Stimulated activated CD4-positive, alpha-beta T cell treated with anti-CD3 and anti-CD28 coated beads, Interleukin-4, amount 100 ng/mL, for 24 hours (primary cell): ENCODE data around the gene FLNB.

Experiments
- DNase-seq: peaks from one replicate; pipeline ENCODE4 v3.0.0-alpha.2; 2020

Gene FLNB

DNA sequence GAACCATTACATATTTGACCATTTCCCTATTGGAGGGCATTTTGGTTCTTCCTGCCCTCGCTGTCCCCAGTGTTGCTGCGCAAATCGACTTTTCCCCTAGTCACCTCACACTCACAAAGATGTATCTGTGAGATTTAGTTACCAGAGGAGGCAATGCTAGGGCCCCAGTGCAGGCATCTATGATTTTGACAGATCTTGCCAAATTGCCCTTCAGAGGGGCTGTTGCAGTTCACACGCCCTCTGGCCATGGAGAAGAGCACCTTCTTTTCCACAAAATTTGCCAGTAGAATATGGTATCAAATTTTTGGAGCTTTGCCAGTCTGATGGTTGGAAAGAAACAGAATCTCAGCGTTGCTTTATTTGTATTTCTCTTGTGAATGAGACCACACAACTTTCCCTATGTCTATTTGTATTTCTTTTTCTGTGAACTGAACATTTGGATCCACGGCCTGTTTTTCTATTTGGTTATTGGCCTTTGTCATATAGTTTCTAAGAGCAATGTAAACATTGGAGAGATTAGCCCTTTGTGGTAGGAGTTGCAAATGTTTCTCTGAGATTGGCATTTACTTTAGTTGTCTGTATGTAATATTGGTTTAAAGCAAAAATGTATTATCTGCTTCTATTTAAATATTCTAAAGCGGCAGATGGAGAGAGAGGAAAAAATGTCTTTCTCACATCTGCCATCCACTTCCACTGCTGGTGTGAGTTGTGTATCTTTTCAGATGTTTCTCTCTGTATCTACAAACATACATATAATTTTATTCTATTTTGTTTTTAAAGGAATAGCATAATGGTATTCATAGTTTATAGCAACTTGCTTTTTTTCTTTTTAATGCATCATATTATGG is 136.5 kb downstream of the FLNB start:
- DNase-seq = no peak

- no peak for DNase-seq
These were observed 139.8 kb downstream of the FLNB start for GRCh38 chr3:58148049-58148448.

DNA sequence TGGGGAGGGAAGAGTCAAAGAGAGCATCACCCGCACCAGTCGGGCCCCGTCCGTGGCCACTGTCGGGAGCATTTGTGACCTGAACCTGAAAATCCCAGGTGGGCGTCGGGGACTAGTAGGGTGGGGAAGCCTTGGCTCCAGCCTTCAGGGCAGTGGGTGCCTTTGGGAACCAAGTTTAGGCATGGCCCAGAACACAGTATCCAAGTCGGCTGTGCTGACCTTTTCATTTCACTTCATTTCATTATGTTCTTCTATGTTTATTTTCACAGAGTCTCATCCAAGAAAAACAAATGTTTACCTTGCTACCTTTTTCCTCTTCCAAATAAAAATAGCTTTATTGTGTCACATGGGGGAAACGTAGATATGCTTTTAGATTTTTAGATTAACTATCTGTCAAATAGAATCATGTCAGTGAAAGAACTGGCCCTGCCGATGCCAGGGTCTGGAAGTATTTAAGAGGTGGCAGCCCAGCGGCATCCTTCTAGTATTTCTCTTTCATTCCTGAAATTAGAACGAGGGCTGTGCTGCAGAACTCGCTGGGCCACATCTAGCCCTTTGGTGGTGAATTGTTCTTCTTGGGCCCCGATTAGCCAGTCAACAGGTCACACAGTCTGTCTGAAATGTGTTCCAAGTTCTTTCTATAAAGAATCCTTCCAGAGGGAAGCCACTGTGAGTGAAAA is 142.0 kb downstream of the FLNB start:
- no peak for DNase-seq

DNA sequence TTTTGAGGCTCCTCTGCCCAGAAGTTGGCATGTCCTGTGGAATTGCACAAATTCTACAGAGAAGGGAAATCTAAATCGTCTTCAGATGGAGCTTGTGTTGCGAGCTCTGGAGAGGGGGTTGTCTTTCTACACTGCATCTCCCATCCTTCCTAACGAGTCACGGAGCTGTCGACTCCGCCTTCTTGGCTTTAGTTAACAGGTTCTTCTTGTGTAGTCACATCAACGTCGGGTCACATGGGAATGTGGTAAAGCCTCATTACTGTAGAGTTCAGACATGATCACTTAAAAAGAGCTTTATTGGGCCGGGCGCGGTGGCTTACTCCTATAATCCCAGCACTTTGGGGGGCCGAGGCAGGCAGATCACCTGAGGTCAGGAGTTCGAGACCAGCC is 142.6 kb downstream of the FLNB start:
- no peak for DNase-seq

- DNase-seq = no peak
These were observed 143.4 kb downstream of the FLNB start for GRCh38 chr3:58151637-58152036.

- no peak for DNase-seq
These were observed 144.2 kb downstream of the FLNB start for GRCh38 chr3:58152225-58153015.

GRCh38 chr3:58153371-58153770 is 145.1 kb downstream of the FLNB start:
- no peak for DNase-seq

DNA sequence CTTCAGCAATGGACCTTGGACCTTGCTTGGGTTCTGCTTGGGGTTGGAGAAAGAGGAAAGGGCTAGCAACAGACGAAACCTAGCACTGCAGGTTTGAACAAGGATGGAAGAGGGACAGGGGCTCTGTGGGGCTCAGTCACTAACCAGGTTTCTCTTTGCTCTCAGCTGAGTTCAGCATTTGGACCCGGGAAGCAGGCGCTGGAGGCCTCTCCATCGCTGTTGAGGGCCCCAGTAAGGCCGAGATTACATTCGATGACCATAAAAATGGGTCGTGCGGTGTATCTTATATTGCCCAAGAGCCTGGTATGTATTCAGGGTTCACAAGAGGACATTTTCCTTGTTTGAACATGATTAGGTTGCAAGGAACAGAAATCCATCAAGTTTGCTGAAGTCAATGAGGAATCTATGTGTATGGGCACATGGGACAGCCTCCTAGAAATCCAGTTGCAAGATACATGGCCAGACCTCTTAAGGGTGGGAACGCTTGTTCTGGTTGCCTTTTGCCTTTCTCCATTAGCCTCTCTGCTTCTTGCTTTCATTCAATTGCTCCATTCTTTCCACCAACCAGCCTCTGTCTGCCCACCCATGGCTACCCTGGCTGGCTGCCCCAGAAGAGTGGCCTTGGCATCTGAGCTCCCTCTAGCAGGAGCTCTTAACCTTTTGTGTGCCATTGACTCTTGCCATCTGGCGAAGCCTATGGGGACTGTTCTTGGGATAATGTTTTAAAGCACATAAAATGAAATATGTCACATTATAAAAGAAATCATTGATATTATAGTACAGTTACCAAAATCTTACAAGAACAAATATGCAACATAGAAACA is 146.6 kb downstream of the FLNB start:
- DNase-seq = no peak

DNA sequence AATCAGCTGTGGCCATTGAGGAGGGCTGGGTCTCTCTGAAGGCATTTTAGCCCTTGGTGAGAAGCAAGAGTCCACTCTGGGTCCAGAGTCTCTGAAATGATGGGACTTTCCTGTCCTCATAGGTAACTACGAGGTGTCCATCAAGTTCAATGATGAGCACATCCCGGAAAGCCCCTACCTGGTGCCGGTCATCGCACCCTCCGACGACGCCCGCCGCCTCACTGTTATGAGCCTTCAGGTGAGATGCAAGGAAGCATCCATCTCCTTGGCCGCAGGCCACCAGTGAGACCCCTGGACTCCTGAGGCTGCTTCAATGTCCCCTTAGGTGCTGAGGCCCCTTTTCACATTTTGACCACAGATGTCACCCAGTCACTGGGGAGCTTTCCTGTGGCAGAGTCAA is 147.6 kb downstream of the FLNB start:
- DNase-seq = no peak

- DNase-seq = no peak
These were observed 149.5 kb downstream of the FLNB start for GRCh38 chr3:58157700-58158099.

DNA sequence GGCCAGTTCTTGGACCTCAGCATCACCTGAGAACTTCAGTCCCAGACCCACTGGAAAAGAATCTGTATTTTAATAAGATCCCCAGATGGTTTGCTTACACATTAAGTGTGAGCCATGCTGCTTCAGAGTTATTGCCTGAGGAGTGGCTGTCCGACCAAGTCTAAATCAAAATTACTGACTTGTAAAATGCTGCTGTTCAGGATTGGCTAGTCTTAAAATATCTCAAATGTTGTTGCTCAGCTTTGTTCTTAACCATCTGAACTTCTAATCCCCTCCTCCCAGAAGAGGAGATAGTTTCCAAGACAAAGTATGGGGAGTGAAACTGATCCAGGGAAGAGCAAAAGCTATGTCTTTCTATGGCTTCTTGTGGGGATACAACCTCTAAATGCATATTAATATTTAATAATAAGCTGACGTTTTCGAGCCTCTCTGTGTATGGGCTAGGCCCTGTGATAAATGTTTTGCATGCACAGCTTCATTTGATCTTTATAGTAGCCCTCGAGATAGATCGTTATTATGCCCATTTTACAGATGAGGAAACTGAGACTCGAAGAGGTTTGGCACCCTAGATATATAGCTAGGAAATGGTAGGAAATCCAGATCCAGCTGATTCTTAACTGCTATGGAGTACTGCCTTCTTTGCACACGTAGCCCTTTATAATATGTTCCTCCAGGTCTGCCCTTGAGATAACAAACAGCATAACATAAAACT is 150.4 kb downstream of the FLNB start:
- no peak for DNase-seq

DNA sequence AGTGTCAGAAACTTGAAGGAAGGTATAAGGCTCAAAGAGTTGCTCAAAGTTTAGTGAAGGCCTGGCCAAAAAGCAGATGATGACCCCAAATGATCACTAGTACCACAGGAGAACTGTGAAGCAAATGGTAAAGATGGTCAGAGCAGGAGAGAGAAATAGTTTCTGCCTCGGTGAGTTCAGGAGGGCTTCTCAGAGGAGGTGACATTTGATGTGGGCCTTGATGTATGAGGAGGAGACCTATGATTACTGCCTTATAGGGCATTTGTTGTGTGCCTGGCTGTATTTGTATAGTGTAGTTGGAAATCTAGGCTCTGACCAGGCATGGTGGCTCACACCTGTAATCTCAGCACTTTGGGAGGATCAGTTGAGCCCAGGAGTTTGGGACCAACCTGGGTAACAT is 152.2 kb downstream of the FLNB start:
- DNase-seq = no peak

DNA sequence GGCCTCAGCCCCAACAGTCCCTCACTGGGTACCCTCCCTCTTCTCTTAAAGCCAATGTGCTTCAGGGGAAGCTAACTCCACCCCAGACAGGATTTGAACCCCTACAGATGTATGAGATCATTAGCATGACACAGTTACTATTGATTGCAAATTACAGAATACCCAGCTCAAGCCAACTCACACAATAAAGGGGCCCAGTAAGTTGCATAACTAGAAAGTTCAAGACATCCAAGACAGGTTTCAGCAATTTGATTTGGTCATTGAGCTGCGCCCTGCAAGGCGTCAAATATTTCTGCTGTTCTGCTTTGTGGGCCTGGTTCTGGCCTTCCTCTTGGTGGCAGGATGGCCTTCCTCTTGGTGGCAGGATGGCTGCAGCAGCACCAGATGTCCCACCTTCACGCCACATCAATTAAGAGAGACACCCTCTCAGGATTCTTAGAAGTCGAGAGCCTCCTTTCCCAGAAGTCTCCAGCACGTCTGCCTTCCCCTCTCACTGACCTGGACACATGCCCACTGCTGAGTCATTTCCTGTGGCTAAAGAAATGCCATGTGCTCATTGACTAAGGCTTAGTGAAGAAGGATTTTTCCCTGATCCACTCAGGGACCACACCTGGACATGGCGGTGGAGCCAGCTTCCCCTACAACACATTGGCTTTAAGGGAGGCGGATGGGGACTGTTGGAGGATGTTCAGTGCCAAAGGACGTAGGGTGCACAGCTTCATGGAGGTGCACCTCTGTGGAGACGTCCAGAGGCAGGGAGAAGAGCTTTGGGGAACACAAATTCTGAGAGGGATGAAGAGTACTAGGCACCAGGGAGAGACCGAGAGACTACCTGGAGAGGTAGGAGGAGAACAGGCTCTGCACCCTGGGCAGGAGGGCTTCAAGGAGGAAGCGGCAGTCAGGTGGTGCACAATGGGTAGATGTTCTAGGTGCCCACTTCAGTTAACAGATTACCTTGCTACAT is 153.5 kb downstream of the FLNB start:
- no peak for DNase-seq

DNA sequence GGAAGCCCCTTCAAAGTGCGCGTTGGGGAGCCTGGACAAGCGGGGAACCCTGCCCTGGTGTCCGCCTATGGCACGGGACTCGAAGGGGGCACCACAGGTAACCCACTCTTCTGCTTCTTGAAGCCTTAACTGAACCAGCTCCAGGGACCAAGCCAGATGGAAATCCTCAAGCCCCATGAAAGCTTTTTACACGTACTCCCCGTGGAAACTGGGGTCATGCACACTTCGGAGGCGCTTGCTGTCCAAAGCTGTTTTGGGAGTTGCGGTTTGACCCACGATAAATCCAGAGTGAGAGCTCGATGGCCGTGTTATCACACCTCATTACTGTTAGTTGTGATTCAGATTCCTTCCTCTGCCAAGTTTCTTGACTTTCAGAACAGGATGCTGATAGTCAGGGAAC is 155.0 kb downstream of the FLNB start:
- DNase-seq = no peak

DNA sequence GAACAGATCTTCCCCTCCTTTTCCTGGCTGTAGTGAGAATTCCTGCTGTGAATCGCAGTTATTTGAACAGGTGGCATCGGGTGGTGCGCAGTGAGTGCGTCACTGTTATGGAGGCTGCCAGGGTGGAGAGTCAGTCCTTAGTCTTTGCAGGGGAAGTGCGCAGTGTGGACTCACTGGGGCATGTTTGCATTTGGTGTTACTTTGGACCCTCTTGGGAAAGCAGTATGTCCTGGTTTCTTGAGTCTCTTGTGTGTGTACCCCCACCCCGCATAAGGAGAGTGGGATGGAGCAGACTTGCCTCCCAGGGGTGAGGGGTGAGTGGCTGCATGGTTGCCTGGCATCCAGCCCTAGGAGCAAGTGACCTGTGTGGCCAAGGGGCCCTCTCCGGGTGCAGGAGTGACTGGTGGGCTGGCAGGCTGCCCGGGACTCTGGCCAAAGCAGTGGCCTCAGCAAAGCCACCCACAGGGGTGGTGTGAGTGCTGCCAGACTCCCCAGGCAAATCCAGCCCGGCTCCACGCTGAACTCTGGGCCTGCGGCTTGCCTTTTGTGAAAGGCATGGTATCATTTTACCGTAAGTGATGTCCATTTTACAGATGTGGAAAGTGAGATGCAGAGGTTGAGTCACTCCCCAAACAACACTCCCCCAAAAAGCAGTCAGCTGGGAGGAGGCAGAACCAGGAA is 156.1 kb downstream of the FLNB start:
- DNase-seq = no peak

GRCh38 chr3:58164906-58165821 is 156.9 kb downstream of the FLNB start:
- DNase-seq = no peak

DNA sequence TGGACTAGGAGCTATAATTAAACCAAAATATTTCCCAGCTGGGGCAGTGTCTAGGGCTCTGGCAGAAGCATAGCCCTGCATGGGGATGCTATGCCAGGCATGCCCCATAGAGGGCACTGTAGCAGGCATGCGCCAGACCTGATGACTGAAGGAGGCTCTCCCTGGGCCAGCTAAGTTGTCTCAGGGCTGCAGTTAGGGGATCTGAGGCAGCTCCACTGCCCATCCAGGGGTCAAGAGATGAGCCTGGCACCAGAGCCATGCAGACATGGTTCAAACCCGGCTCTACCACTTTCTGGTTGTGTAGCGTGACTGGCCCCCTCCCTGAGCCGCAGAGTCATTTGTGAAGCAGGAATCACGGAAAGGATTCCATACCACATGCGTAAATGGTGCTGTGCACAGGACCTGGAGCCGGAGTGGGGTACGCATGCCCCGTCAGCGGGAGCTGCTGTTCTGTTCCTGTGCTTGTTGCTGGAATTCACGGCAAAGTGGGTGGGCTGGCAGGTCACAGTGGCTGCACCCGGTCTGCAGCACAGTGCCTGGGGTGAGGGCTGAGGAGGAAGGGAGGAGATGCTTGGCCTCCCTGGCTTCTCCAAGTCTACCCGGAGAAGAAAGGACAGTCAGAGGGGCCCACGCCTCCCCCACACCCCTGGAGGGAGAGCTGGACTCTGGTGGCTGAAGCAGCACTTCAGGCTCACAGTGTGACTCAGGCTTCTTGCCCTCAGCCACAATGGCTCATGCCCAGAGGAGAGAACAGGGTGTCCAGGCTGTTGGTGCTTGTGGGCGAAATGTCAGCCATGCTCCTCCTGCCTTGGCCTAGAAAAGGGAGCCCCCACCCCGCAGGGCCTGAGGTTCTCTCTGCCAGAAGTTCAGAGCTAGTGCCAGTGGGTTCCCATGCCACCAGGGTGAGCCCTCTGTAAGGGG is 159.5 kb downstream of the FLNB start:
- peak; percentile 61 for DNase-seq

- no peak for DNase-seq
These were observed 160.3 kb downstream of the FLNB start for GRCh38 chr3:58168498-58168897.
